ENCODE measurements around the gene MRAP2.
"Not testable (repeated sequence)": the region's sequence is repeated elsewhere in the genome, so short reads cannot be mapped to it uniquely, and the experiment has no call there.

The MRAP2 gene

DNA sequence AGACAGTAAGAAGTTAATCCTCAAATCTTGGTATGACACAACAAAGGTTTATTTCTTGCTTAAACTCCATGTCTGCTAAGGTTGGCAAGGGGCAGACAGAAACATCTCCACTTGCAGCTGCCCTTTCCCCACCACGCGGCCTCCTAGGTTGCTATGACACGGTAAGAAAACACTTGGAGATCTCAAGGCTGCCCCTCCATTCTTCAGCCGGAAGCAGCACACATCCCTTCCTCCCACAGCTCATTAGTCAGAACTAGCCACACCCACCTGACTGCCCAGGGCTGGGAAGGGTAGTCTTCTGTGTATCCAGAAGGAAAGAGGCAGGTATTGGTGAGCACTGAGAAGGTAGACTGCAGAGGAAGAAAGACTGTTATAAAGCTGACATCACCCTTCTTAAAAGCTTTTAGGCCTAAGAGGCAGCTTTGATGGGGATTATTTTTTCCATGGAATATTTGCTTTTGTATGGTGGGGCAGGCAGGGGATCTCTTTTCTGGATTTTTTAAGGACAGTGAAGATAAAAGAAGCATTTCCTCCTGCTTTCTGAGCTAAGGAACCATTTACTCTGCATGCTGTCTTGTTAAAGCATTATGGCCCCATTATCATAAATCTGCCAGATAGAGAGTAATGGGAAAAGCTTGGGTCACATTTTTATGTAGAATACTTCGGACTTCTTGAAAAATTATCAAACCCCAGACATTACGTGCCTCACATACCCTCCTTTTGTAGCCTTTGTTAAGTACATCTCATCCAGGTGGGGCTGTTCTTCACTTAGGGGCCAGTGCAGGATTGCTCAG lies 41.6 kb downstream of the MRAP2 start:
- DNase-seq (ENCODE audit: low read depth in 2 of 2, low spot score in 1 of 2) = no peak

DNA sequence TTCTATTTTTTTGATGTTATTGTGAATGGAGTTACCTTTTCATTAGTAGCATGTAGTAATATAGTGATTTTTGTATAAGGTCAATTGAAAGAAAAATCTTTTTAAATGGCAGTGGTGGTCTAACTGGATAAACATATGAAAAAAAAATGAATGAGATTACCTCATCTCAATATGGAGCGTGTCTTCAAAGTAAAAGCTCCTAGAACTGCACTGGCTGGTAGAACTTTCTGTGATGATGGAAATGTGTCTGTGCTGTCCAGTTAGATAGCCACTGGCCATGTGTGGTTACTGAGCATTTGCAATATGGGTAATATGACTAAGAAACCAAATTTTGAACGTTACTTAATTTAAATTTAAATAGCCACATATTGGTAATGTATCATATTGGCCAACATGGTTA lies 44.1 kb downstream of the MRAP2 start:
- DNase-seq (ENCODE audit: low read depth in 2 of 2, low spot score in 1 of 2) = no peak

DNA sequence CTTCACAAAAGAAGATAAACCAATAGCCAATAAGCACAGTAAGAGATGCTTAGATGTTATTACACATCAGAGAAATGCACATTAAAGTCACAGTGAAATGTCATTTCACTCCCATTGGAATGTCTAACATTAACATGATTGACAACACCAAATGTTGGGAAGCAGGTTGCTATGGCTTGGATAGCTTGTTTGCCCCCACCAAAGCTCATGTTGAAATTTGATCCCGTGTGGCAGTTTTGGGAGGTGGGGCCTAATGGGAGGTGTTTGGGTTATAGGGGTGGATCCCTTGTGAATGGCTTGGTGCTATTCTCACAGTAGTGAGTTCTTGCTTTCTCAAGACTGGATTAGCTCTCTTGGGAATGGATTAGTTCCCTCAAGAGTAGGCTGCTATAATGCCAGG lies 44.8 kb downstream of the MRAP2 start:
- no peak for DNase-seq (ENCODE audit: low read depth in 2 of 2, low spot score in 1 of 2)

DNA sequence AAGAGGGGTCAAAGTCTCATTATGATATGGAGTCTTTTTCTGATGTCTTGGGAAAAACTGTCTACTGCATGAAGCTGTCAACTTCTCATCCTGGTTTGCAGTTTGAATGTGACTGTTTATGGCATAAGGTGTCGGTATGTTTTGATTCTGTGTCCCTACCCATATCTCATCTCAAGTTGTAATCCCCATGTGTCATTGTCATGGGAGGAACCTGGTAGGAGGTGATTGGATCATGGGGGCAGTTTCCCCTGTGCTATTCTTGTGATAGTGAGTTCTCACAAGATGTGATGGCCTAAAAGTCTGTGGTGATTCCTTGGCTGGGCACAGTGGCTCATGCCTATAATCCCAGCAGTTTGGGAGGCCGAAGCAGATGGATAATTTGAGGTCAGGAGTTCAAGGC lies 47.6 kb downstream of the MRAP2 start:
- no peak for DNase-seq (ENCODE audit: low read depth in 2 of 2, low spot score in 1 of 2)

DNA sequence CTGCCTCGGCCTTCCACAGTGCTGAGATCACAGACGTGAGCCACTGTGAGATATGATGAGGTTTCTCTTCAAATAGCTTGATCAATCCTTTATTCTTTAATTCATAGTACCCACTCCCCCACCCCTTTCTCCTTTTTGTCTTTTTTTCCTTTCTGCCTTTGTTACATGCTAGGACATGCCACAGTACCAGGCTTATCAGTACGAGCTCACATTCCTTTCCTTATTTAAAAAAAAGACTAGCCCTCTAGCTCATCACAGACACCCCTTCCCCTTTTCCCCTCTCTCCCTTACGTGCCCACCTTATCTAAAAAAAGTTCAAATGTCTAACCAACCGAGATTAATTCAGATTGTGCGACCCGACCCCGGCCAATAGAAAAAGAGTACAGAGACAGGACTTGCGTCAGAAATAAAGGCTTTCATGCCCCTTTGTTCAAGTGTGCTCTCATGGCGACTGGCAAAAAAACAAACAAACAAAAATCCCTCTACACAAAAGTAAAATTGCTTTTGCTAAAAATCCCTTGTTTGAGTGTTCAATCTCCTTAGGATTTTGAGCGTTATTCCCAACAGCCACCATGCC lies 49.2 kb downstream of the MRAP2 start:
- no peak for DNase-seq (ENCODE audit: low read depth in 2 of 2, low spot score in 1 of 2)

DNA sequence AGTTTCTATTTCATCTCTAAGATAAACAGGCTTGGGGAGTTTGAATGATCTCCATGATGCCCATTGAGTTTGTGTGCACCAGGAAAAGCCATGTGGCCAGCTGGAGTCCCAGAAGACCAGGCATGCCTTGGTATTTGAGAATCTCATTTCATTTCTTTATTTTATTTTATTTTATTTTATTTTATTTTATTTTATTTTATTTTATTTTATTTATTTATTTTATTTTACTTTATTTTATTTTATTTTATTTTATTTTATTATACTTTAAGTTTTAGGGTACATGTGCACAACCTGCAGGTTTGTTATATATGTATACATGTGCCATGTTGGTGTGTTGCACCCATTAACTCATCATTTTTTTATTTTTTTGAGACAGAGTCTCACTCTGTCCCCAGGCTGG lies 51.1 kb downstream of the MRAP2 start:
- DNase-seq (ENCODE audit: low read depth in 2 of 2, low spot score in 1 of 2) = not testable (repeated sequence)

DNA sequence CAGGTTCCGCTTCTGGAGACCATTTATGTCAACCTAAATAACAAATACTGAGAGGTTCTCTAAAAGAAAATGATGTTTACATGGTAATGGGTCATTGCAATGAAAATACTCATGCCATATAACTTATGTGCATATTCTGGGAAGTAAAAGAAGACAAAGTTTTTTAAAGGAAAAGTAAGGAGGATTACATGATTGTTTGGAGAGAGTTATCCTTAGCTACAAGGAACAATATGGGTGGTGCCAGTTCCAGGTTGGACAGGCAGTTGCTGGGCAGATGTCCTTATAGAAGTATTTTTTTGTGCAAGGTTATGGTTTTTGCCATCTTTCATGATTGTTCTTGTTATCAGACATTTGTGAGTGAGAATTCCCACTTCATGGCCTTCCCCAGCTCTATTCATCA lies 52.5 kb downstream of the MRAP2 start:
- DNase-seq (ENCODE audit: low read depth in 2 of 2, low spot score in 1 of 2) = no peak

DNA sequence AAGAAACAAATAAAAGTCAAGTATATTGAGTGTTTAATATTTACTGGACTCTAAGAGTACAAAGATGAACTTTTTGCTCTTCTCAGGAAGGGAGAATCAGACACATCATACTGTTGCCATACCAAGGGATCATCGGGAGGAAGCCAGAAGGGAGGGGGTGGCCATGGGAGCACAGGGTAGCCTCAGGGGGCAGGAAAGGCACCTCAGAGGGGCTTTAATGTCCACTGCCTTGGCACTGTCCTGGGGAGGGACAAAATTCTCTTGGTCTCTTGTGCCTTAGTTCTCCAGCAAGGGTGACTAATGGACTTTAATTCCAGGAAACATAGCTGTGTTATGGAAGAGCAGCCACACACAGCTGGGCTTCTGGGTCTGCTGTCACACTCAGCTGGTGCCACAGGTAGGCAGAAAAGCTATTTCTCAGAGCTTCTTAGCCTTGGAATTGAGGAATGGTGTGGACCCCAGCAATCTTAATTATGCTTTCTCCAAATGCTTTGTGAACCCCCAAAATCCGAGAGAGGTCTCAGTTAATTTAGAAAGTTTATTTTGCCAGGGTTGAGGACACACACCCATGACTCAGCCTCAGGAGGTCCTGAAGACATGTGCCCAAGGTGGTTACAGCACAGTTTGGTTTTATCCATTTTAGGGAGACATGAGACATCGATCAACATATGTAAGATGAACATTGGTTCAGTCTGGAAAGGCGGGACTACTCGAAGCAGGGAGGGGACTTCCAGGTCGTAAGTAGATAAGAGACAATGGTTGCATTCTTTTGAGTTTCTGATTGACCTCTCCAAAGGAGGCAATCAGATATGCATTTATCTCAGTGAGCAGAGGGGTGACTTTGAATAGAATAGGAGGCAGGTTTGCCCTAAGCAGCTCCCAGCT lies 53.2 kb downstream of the MRAP2 start:
- no peak for DNase-seq (ENCODE audit: low read depth in 2 of 2, low spot score in 1 of 2)

DNA sequence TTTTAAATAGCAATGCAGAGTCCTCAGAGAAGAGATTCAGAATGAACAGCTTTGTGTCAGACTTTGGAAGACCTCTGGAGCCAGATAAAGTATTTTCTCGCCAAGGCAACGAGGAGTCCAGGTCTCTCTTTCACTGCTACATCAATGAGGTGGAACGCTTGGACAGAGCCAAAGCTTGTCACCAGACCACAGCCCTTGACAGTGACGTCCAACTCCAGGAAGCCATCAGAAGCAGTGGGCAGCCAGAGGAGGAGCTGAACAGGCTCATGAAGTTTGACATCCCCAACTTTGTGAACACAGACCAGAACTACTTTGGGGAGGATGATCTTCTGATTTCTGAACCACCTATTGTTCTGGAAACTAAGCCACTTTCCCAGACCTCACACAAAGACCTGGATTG lies 55.5 kb downstream of the MRAP2 start:
- no peak for DNase-seq (ENCODE audit: low read depth in 2 of 2, low spot score in 1 of 2)

DNA sequence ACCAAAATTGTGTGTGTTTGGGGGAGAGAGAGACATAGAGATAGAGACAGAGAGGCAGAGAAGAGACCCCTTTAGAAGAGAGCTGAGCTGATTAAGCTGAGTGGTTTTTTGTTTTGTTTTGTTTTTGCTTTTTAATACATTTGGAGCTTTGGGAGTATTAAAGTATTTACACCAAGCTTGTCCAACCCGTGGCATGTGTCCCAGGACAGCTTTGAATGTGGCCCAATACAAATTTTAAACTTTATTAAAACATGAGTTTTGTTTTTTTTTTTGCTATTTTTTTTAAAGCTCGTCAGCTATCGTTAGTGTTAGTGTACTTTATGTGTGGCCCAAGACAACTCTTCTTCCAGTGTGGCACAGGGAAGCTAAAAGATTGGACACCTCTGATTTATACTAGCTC lies 56.0 kb downstream of the MRAP2 start:
- DNase-seq (ENCODE audit: low read depth in 2 of 2, low spot score in 1 of 2) = no peak

DNA sequence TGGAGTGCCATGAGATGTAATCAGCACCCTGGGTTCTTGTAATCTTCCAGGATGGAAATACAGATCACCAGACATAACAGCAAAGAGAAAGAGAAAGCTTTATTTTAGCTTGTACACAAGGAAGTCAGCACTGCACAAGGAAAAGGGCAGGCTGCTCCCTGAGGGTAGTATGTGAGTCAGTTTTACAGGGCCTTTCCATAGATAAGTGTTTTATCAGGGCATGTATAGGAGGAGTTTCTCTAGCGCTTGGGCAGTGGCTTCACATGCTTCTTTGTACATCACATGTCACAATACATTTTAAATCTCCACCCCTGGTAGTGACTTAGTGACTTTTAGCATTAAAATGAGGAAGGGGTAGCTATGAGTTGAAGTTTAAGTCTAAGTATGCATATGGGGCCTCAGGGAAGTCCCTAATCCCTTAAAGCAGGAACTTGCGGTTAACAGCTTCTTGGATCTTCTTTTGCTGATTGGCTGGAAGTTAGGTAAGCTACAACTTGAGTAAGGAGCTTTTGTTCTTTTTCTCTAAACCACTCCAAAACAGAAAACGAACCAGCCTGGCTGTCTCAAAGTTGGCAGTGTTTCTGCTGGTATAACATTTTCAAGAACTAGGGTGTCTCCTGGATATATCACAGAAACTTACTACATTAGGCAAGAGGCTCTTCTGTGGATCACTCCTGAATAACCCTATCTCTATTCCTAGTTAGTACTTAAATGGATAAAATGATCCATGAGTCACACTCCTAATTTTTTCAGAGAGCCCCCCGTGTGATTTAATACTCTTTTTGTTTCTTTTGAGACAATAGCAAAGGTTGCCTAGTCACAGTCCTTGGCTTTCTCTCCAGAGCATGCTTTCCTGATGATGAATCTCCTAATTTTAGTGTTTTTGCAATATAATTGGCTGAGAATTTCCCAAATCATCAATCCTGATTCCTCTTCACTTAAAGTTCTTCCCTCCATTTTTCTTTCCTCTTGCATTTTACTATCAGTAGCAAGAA lies 60.2 kb downstream of the MRAP2 start:
- no peak for DNase-seq (ENCODE audit: low read depth in 2 of 2, low spot score in 1 of 2)

DNA sequence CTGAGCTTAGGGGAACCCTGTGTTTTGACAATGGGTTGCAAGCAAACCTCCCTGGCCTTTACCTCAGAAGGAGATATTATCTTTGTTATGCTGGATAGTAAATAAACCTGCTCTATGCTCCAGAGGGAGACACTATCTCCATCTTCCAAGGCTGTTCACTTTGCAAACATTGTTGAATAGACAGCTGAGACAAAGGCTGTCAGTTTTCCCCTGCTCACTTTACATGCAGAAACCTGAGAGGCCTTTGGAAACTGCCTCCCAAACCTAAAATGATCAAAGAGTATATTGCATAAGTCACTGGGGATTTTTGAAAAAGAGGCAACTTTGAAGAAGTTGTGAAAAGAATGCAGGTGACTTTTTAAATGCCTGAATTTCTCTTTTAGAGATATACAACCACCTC lies 61.6 kb downstream of the MRAP2 start:
- no peak for DNase-seq (ENCODE audit: low read depth in 2 of 2, low spot score in 1 of 2)

DNA sequence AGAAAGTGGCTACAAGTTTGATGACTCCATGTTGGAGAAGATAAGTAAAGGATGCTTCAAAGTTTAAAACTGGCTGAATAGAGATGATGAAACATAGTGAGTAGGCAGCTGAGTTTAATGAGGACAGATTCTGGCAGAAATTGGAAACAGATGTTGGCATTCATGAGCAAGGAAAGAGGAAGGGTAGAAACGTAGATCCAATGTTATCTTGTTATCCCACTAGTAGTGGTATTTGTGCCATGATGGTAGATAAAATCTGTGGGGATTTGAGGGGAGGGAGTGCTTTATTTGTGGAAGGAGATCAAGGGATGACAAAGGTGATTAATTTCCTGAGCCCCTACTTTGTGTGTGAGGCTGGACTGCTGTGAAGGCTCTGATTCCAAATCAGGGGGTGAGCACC lies 69.5 kb downstream of the MRAP2 start:
- DNase-seq (ENCODE audit: low read depth in 2 of 2, low spot score in 1 of 2) = no peak

DNA sequence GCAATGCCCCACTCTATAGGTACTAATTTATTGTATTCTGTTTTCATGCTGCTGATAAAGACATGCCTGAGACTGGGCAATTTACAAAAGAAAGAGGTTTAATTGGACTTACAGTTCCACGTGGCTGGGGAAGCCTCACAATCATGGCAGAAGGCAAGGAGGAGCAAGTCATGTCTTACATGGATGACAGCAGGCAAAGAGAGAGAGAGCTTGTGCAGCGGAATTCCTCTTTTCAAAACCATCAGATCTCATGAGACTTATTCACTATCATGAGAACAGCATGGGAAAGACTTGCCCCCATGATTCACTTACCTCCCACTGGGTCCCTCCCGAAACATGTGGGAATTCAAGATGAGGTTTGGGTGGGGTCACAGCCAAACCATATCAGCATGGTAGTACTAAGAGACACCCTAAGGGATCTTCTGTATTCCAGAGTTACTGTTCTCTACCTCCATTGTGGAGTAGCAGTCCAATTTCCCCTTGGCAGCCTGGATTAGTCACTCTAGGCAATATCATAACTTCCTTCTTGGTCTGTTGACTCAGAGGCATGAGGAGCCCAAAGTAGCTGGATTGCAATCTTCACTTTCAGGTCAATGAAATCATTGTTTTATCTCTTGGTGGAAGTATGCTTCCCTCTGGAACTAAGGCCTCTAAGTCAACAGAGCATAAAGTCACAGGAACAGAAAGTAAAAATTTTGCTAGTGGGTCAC lies 71.8 kb downstream of the MRAP2 start:
- DNase-seq (ENCODE audit: low read depth in 2 of 2, low spot score in 1 of 2) = not testable (repeated sequence)

DNA sequence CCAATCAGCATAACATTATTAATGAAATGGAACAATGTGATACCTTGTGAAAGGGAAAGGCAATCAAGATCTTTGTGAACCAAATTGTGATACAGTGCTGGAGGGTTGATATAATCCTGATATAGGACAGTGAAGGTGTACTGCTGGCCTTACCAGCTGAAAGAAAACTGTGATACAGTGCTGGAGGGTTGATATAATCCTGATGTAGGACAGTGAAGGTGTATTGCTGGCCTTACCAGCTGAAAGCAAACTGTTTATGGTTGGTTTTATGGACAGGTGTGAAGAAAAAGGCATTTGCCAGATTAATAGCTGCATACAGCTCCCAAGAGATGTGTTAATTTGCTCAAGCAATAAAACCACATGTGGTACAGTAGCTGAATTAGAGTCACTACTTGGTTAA lies 73.9 kb downstream of the MRAP2 start:
- no peak for DNase-seq (ENCODE audit: low read depth in 2 of 2, low spot score in 1 of 2)

DNA sequence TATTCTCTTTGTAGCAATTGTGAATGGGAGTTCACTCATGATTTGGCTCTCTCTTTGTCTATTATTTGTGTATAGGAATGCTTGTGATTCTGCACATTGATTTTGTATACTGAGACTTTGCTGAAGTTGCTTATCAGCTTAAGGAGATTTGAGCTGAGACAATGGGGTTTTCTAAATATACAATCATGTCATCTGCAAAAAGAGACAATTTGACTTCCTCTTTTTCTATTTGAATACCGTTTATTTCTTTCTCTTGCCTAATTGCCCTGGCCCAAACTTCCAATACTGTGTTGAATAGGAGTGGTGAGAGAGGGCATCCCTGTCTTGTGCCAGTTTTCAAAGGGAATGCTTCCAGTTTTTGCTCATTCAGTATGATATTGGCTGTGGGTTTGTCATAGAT lies 77.8 kb downstream of the MRAP2 start:
- DNase-seq (ENCODE audit: low read depth in 2 of 2, low spot score in 1 of 2) = not testable (repeated sequence)

DNA sequence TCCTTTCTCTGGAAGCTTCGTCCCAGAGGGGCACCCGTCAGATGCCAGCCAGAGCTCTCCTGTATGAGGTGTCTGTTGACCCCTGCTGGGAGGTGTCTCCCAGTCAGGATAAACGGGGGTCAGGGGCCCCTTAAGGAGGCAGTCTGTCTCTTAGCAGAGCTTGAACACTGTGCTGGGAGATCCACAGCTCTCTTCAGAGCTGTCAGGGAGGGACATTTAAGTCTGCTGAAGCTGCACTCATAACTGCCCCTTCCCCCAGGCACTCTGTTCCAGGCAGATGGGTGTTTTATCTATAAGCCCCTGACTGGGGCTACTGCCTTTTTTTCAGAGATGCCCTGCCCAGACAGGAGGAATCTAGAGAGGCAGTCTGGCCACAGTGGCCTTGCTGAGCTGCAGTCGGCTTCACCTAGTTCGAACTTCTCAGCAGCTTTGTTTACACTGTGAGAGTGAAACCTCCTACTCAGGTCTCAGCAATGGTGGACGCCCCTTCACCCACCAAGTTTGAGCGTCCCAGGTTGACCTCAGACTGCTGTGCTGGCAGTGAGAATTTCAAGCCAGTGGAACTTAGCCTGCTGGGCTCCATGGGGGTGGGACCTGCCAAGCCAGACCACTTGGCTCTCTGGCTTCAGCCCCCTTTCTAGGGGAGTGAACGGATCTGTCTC lies 81.5 kb downstream of the MRAP2 start:
- DNase-seq (ENCODE audit: low read depth in 2 of 2, low spot score in 1 of 2) = not testable (repeated sequence)

DNA sequence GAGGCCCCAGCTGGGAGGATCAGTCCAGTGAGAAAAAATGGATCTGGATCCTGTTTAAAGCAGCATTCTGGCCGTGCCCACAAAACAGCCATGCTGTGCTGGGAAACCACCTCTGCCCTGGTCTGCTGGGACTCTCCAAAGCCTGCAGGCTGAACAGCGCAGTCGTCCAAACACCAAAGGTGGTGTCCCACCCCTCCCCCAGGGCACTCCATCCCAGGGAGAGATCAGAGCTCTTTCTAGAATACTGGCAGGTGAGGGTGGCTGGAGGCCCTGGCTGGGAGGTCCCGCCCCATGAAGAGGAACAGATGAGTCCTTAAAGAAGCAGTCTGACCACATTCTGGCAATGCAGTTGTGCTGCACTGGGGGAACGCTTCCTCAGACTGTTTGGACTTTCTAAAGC lies 84.6 kb downstream of the MRAP2 start:
- DNase-seq (ENCODE audit: low read depth in 2 of 2, low spot score in 1 of 2) = no peak

DNA sequence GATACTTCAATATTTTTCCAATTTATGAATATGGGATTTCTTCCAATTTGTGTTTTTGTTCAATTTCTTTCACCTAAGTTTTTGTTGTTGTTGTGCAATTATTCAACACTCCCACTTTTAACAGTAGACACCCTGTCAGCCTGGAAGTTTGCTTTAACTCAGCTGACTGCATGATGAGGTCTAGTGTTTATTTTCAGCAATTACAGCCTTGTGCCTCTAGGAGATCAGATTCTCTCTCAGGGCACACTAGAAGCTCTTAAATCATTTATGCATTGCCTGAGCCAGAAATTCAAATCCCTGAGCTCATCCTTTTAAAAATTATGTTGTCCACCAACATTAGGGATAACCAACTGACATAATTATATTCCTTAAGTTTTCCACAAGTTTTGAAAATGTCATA lies 85.7 kb downstream of the MRAP2 start:
- no peak for DNase-seq (ENCODE audit: low read depth in 2 of 2, low spot score in 1 of 2)

DNA sequence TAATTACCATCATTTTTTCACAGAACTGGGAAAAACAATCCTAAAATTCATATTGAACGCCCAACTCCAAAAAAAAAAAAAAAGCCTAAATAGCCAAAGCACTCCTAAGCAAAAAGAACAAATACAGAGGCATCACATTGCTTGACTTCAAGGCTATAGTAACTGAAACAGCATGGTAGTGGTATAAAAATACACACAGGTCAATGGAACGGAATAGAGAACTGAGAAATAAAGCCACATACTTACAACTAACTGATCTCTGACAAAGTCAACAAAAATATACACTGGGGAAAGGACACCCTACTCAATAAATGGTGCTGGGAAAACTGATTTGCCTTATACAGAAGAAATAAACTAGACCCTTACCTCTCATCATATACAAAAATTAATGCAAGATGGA lies 89.6 kb downstream of the MRAP2 start:
- no peak for DNase-seq (ENCODE audit: low read depth in 2 of 2, low spot score in 1 of 2)

Measured in stimulated activated CD8-positive, alpha-beta memory T cell treated with anti-CD3 and anti-CD28 coated beads, Interleukin-4, amount 100 ng/mL, for 1 hour (primary cell).